ENCODE measurements around the gene HGD. TPM values are rescaled to one million over a fixed set of nuclear protein-coding genes. Genes with fewer than 3 reads are reported as not detected.

Gene HGD
- total RNA-seq, 1 donor from 2014 or later, result 0.40 TPM

- intact Hi-C loops (cut with DNase I), result no loop called here
- ATAC-seq, result no peak
- no peak for DNase-seq (ENCODE audit: low spot score)
Measured at GRCh38 chr3:120604784-120605183, 77.3 kb downstream of the HGD start.

- ATAC-seq (no peak), DNase-seq (ENCODE audit: low spot score) (no peak)
- intact Hi-C loops (cut with DNase I), result no loop called here
Measured at GRCh38 chr3:120604382-120604781, 77.7 kb downstream of the HGD start.

- intact Hi-C loops (cut with DNase I), result no loop called here
- ATAC-seq (no peak), DNase-seq (ENCODE audit: low spot score) (no peak)
Measured at GRCh38 chr3:120602682-120603081, 79.4 kb downstream of the HGD start.

GRCh38 chr3:120601554-120601953 is 80.5 kb downstream of the HGD start:
- ATAC-seq (no peak), DNase-seq (ENCODE audit: low spot score) (no peak)
- intact Hi-C loops (cut with DNase I), result no loop called here

- ATAC-seq, result no peak
- intact Hi-C loops (cut with DNase I), result no loop called here
Measured at GRCh38 chr3:120599211-120599610, 82.8 kb downstream of the HGD start.

GRCh38 chr3:120597445-120598049 is 84.5 kb downstream of the HGD start:
- no peak for ATAC-seq
- intact Hi-C loops (cut with DNase I), result no loop called here
- DNase-seq (ENCODE audit: low spot score), result no peak

More at GRCh38 chr3:120599211-120599610, 82.8 kb downstream of the HGD start:
- no peak for DNase-seq (ENCODE audit: low spot score)

- ATAC-seq, result no peak
- DNase-seq (ENCODE audit: low spot score), result no peak
- intact Hi-C loops (cut with DNase I), result no loop called here
Measured at GRCh38 chr3:120596853-120597223, 85.2 kb downstream of the HGD start.

GRCh38 chr3:120596116-120596852 is 85.8 kb downstream of the HGD start, which contains the start of gene NDUFB4:
Gene NDUFB4 (plus strand): TSS chr3:120596336. CDS start chr3:120596360, 24 bp downstream.
- peak; percentile 100 for ATAC-seq
- peak; percentile 98 for DNase-seq (ENCODE audit: low spot score)
- intact Hi-C loops (cut with DNase I), result no loop called here

GRCh38 chr3:120595788-120596115 is 86.3 kb downstream of the HGD start:
- intact Hi-C loops (cut with DNase I), result no loop called here
- ATAC-seq (no peak), DNase-seq (ENCODE audit: low spot score) (no peak)

- intact Hi-C loops (cut with DNase I), result no loop called here
- ATAC-seq, result no peak
- no peak for DNase-seq (ENCODE audit: low spot score)
Measured at GRCh38 chr3:120587332-120587975, 94.6 kb downstream of the HGD start.

Other genes with a start within 250 kb of the HGD start
- 480 TPM for gene FSTL1, start 231.2 kb downstream of the HGD start, total RNA-seq
- gene NDUFB4, start 85.9 kb downstream of the HGD start, total RNA-seq, result 84.7 TPM
- gene RABL3, start 60.3 kb upstream of the HGD start, total RNA-seq, result 27.4 TPM
- 15.0 TPM for gene GTF2E1, start 60.5 kb upstream of the HGD start, total RNA-seq
- gene STXBP5L, start 226.0 kb upstream of the HGD start, total RNA-seq, result 1.4 TPM

Data from sciatic nerve (tissue), 2 donors.